Measurements from ENCODE around the gene OR52E5. TPM values are rescaled to one million over a fixed set of nuclear protein-coding genes. Genes with fewer than 3 reads are reported as not detected.

The OR52E5 gene
- total and polyA plus RNA-seq, 2 donors (not counting 1 experiment from before 2014, with no cell fraction given): not detected

DNA sequence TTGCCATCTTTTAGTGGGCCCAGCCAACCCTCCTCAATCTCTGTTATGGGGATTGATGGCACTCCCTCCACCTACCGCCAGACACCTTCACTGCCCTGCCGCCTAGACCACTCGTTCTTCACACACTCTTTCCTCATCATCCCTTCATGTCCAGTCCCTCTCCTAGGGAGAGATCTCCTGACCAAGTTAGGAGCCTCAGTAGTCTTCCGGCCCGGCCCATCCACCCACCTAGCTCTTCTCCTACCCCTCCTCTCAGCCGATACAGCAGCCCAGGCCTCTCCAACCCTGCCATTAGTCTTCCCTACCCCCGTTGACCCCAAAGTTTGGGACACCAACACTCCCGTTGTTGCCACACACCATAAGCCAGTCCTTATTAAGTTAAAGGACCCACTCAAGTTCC is 38.1 kb downstream of the OR52E5 start:
- H3K9ac ChIP-seq (ENCODE audit: insufficient read depth, low read length): no peak overlapping the region
- no peaks in the 10 kb centered on the region for H3K79me2 ChIP-seq (ENCODE audit: control insufficient read depth, insufficient read depth, low read length)
- H2AFZ ChIP-seq (ENCODE audit: low read length): no peak overlapping the region
- H3K4me2 ChIP-seq (ENCODE audit: extremely low read depth, insufficient read depth, low read length): no peak overlapping the region
- no peak for TF ChIP-seq EZH2 (IDR thresholded peaks at IDR 0.05; ENCODE audit: low read length, missing control alignments)
- TF ChIP-seq, protein P1, sequence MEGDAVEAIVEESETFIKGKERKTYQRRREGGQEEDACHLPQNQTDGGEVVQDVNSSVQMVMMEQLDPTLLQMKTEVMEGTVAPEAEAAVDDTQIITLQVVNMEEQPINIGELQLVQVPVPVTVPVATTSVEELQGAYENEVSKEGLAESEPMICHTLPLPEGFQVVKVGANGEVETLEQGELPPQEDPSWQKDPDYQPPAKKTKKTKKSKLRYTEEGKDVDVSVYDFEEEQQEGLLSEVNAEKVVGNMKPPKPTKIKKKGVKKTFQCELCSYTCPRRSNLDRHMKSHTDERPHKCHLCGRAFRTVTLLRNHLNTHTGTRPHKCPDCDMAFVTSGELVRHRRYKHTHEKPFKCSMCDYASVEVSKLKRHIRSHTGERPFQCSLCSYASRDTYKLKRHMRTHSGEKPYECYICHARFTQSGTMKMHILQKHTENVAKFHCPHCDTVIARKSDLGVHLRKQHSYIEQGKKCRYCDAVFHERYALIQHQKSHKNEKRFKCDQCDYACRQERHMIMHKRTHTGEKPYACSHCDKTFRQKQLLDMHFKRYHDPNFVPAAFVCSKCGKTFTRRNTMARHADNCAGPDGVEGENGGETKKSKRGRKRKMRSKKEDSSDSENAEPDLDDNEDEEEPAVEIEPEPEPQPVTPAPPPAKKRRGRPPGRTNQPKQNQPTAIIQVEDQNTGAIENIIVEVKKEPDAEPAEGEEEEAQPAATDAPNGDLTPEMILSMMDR (conservative IDR thresholded peaks at IDR 0.05 in 1 of 2, IDR thresholded peaks at IDR 0.05 in 1 of 2; ENCODE audit: low read depth in 1 of 2, low read length in 2 of 2): no peak
- H3K27me3 ChIP-seq (ENCODE audit: control insufficient read depth, insufficient read depth, low read length): no peaks in the 10 kb centered on the region
- H3K27ac ChIP-seq (ENCODE audit: insufficient read depth, low read length): no peak overlapping the region
- H4K20me1 ChIP-seq (ENCODE audit: control insufficient read depth, extremely low read depth, insufficient read depth, low read length): no peaks in the 10 kb centered on the region
- H3K4me3 ChIP-seq (replicated peaks in 1 of 4; ENCODE audit: control extremely low read depth in 1 of 4, insufficient read depth in 1 of 4, low read depth in 3 of 4, low read length in 4 of 4): no peak overlapping the region
- no peaks in the 10 kb centered on the region for H3K9me3 ChIP-seq (ENCODE audit: control insufficient read depth, insufficient read depth, low read depth, low read length)
- DNase-seq (ENCODE audit: low read depth in 2 of 2): no peak
- no peaks in the 10 kb centered on the region for H3K36me3 ChIP-seq (ENCODE audit: control insufficient read depth, insufficient read depth, low read length)
- H3K4me1 ChIP-seq (ENCODE audit: control insufficient read depth, extremely low read depth, insufficient read depth, low read length): no peaks in the 10 kb centered on the region

DNA sequence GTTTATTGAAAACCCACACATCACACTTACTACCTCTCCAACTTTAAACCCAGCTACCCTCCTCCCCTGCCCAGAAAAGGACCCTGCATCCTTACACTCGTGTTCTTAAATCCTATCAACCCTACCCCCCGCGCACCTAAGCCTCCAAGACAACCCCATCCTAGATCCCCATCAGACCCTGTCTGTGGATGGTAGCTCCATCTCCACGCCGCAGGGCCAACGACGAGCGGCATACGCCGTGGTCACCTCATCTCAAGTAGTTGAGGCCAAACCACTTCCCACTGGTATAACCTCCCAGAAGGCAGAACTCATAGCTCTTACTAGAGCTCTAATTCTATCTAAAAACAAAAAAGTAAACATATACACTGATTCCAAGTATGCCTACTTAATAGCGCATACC is 39.7 kb downstream of the OR52E5 start:
- DNase-seq (ENCODE audit: low read depth in 2 of 2): no peak
- Histone ChIP-seq H2AFZ (ENCODE audit: low read length) (no peak overlapping the region), H3K36me3 (ENCODE audit: control insufficient read depth, insufficient read depth, low read length) (no peaks in the 10 kb centered on the region), H3K9ac (ENCODE audit: insufficient read depth, low read length) (no peak overlapping the region), H3K79me2 (ENCODE audit: control insufficient read depth, insufficient read depth, low read length) (no peaks in the 10 kb centered on the region), H3K27me3 (ENCODE audit: control insufficient read depth, insufficient read depth, low read length) (no peaks in the 10 kb centered on the region), H3K27ac (ENCODE audit: insufficient read depth, low read length) (no peak overlapping the region), H3K4me1 (ENCODE audit: control insufficient read depth, extremely low read depth, insufficient read depth, low read length) (no peaks in the 10 kb centered on the region), H3K4me2 (ENCODE audit: extremely low read depth, insufficient read depth, low read length) (no peak overlapping the region), H3K9me3 (ENCODE audit: control insufficient read depth, insufficient read depth, low read depth, low read length) (no peaks in the 10 kb centered on the region), H4K20me1 (ENCODE audit: control insufficient read depth, extremely low read depth, insufficient read depth, low read length) (no peaks in the 10 kb centered on the region), H3K4me3 (replicated peaks in 1 of 4; ENCODE audit: control extremely low read depth in 1 of 4, insufficient read depth in 1 of 4, low read depth in 3 of 4, low read length in 4 of 4) (no peak overlapping the region)
- TF ChIP-seq, protein P1 (conservative IDR thresholded peaks at IDR 0.05 in 1 of 2, IDR thresholded peaks at IDR 0.05 in 1 of 2; ENCODE audit: low read depth in 1 of 2, low read length in 2 of 2): no peak
- no peak for TF ChIP-seq EZH2 (IDR thresholded peaks at IDR 0.05; ENCODE audit: low read length, missing control alignments)

DNA sequence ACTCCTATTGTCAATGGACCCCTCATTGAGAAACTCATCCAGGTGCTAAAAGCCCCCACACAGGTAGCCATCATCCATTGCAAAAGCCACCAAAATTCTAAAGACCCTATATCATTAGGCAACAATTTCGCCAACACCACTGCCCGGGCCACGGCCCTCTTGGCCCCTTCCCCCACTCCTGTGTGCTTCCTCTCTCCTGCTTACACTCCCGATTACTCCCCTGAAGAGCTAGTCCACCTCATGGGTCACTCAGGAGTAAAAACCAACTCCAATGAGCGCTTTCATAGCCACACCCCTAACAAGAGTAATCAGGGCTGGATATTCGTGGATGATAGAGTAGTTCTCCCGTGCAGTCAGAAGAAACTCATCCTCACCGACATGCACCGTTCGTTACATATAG is 40.1 kb downstream of the OR52E5 start:
- Histone ChIP-seq H3K4me3 (replicated peaks in 1 of 4; ENCODE audit: control extremely low read depth in 1 of 4, insufficient read depth in 1 of 4, low read depth in 3 of 4, low read length in 4 of 4) (no peak overlapping the region), H3K36me3 (ENCODE audit: control insufficient read depth, insufficient read depth, low read length) (no peaks in the 10 kb centered on the region), H3K4me2 (ENCODE audit: extremely low read depth, insufficient read depth, low read length) (no peak overlapping the region), H3K27me3 (ENCODE audit: control insufficient read depth, insufficient read depth, low read length) (no peaks in the 10 kb centered on the region), H3K79me2 (ENCODE audit: control insufficient read depth, insufficient read depth, low read length) (no peaks in the 10 kb centered on the region), H3K27ac (ENCODE audit: insufficient read depth, low read length) (no peak overlapping the region), H3K9me3 (ENCODE audit: control insufficient read depth, insufficient read depth, low read depth, low read length) (no peaks in the 10 kb centered on the region), H2AFZ (ENCODE audit: low read length) (no peak overlapping the region), H4K20me1 (ENCODE audit: control insufficient read depth, extremely low read depth, insufficient read depth, low read length) (no peaks in the 10 kb centered on the region), H3K4me1 (ENCODE audit: control insufficient read depth, extremely low read depth, insufficient read depth, low read length) (no peaks in the 10 kb centered on the region), H3K9ac (ENCODE audit: insufficient read depth, low read length) (no peak overlapping the region)
- DNase-seq (ENCODE audit: low read depth in 2 of 2): no peak
- TF ChIP-seq, protein P1 (conservative IDR thresholded peaks at IDR 0.05 in 1 of 2, IDR thresholded peaks at IDR 0.05 in 1 of 2; ENCODE audit: low read depth in 1 of 2, low read length in 2 of 2): no peak
- TF ChIP-seq EZH2 (IDR thresholded peaks at IDR 0.05; ENCODE audit: low read length, missing control alignments): no peak
